Measurements from ENCODE around the gene CAPZB.

The CAPZB gene

DNA sequence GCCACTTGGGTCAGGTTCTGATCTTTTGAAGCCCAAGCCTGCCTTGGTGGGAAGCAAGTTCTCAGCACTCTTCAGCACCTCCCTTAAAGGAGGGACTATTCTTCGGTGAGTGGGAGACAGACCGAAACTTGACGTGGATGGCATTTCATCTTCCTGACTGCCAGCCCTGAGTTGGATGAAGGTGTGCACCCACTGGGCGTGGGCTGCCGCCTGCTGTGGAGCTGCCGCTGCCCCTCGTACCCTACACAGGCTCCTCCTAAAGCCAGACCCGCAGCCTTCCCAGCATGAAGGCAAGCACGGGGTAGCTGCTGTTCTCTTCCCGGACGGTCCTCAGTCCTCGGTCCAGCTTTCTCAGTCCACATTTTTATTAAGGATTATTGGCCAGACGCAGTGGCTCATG lies 89.1 kb downstream of the CAPZB start:
- H3K9ac ChIP-seq (ENCODE audit: low read length): no peak overlapping the region
- no peak overlapping the region for H3K4me2 ChIP-seq (ENCODE audit: low read depth, low read length)
- no peaks in the 10 kb centered on the region for H3F3A ChIP-seq (ENCODE audit: insufficient read depth, low read length)
- no peak overlapping the region for H3K4me3 ChIP-seq (ENCODE audit: low read length)
- H3K79me2 ChIP-seq (ENCODE audit: low read length): peaks cover 81% of the 10 kb centered on the region
- no peaks in the 10 kb centered on the region for H3K9me2 ChIP-seq (replicated peaks; ENCODE audit: insufficient read depth, low read length)
- no peaks in the 10 kb centered on the region for H4K20me1 ChIP-seq (ENCODE audit: insufficient read depth, low read length)
- no peaks in the 10 kb centered on the region for H3K9me3 ChIP-seq (replicated peaks; ENCODE audit: insufficient read depth, low read length)
- no peaks in the 10 kb centered on the region for H3K27me3 ChIP-seq (replicated peaks; ENCODE audit: insufficient read depth, low read length)
- no peak overlapping the region for H3K27ac ChIP-seq (ENCODE audit: low read length)
- no peaks in the 10 kb centered on the region for H3K36me3 ChIP-seq (replicated peaks; ENCODE audit: insufficient read depth, low read length)
- H3K4me1 ChIP-seq (ENCODE audit: low read length): no peaks in the 10 kb centered on the region
- no peak overlapping the region for H2AFZ ChIP-seq (ENCODE audit: low read length)
- TF ChIP-seq, protein P1, sequence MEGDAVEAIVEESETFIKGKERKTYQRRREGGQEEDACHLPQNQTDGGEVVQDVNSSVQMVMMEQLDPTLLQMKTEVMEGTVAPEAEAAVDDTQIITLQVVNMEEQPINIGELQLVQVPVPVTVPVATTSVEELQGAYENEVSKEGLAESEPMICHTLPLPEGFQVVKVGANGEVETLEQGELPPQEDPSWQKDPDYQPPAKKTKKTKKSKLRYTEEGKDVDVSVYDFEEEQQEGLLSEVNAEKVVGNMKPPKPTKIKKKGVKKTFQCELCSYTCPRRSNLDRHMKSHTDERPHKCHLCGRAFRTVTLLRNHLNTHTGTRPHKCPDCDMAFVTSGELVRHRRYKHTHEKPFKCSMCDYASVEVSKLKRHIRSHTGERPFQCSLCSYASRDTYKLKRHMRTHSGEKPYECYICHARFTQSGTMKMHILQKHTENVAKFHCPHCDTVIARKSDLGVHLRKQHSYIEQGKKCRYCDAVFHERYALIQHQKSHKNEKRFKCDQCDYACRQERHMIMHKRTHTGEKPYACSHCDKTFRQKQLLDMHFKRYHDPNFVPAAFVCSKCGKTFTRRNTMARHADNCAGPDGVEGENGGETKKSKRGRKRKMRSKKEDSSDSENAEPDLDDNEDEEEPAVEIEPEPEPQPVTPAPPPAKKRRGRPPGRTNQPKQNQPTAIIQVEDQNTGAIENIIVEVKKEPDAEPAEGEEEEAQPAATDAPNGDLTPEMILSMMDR (IDR thresholded peaks at IDR 0.05; ENCODE audit: low read length): no peak
- TF ChIP-seq EZH2phosphoT487 (IDR thresholded peaks at IDR 0.05; ENCODE audit: low read length) (no peak), EZH2 (optimal IDR thresholded peaks at IDR 0.05; ENCODE audit: low read depth, low read length) (no peak)
- no peak for DNase-seq

- Histone ChIP-seq H3K4me2 (ENCODE audit: low read depth, low read length) (no peak overlapping the region), H3K4me1 (ENCODE audit: low read length) (no peaks in the 10 kb centered on the region), H3K27me3 (replicated peaks; ENCODE audit: insufficient read depth, low read length) (no peaks in the 10 kb centered on the region), H3K36me3 (replicated peaks; ENCODE audit: insufficient read depth, low read length) (no peaks in the 10 kb centered on the region), H3K9me2 (replicated peaks; ENCODE audit: insufficient read depth, low read length) (no peaks in the 10 kb centered on the region), H3K9ac (ENCODE audit: low read length) (no peak overlapping the region), H3K79me2 (ENCODE audit: low read length) (peaks cover 81% of the 10 kb centered on the region), H3F3A (ENCODE audit: insufficient read depth, low read length) (no peaks in the 10 kb centered on the region), H3K9me3 (replicated peaks; ENCODE audit: insufficient read depth, low read length) (no peaks in the 10 kb centered on the region), H3K4me3 (ENCODE audit: low read length) (no peak overlapping the region), H4K20me1 (ENCODE audit: insufficient read depth, low read length) (no peaks in the 10 kb centered on the region), H2AFZ (ENCODE audit: low read length) (no peak overlapping the region), H3K27ac (ENCODE audit: low read length) (no peak overlapping the region)
- no peak for DNase-seq
- TF ChIP-seq EZH2phosphoT487 (IDR thresholded peaks at IDR 0.05; ENCODE audit: low read length) (no peak), EZH2 (optimal IDR thresholded peaks at IDR 0.05; ENCODE audit: low read depth, low read length) (no peak)
- TF ChIP-seq, protein P1 (IDR thresholded peaks at IDR 0.05; ENCODE audit: low read length): no peak
These were observed 89.6 kb downstream of the CAPZB start for GRCh38 chr1:19395678-19396192.

DNA sequence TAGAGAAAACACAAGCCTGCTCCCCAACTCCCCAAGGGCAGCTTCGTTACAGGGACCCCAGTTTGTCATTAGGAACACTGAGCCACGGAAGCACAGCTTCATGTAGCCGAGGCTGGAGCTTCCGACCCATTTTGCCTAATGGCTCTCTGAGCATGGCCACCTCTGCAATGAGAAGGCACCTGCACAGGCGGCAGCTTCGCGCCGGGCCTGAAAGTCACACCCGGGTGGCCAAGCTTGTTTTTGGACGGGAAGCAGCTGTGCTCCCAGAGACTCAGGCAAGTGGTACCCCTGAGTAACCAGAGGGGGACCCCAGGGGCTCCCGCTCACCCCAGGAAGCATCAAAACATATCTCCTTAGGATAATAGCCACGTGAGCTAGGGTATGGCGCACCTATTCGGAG lies 92.3 kb downstream of the CAPZB start:
- no peak for TF ChIP-seq EZH2phosphoT487 (IDR thresholded peaks at IDR 0.05; ENCODE audit: low read length)
- TF ChIP-seq, protein P1 (IDR thresholded peaks at IDR 0.05; ENCODE audit: low read length): no peak
- TF ChIP-seq EZH2 (optimal IDR thresholded peaks at IDR 0.05; ENCODE audit: low read depth, low read length): no peak
- Histone ChIP-seq H3K36me3 (replicated peaks; ENCODE audit: insufficient read depth, low read length) (no peaks in the 10 kb centered on the region), H2AFZ (ENCODE audit: low read length) (no peak overlapping the region), H3K4me2 (ENCODE audit: low read depth, low read length) (no peak overlapping the region), H3K9me2 (replicated peaks; ENCODE audit: insufficient read depth, low read length) (no peaks in the 10 kb centered on the region), H3K79me2 (ENCODE audit: low read length) (peaks cover 81% of the 10 kb centered on the region), H3K27me3 (replicated peaks; ENCODE audit: insufficient read depth, low read length) (no peaks in the 10 kb centered on the region), H3K9ac (ENCODE audit: low read length) (no peak overlapping the region), H3K4me1 (ENCODE audit: low read length) (no peaks in the 10 kb centered on the region), H3K27ac (ENCODE audit: low read length) (no peak overlapping the region), H4K20me1 (ENCODE audit: insufficient read depth, low read length) (no peaks in the 10 kb centered on the region), H3F3A (ENCODE audit: insufficient read depth, low read length) (no peaks in the 10 kb centered on the region), H3K9me3 (replicated peaks; ENCODE audit: insufficient read depth, low read length) (no peaks in the 10 kb centered on the region), H3K4me3 (ENCODE audit: low read length) (no peak overlapping the region)
- DNase-seq: no peak
